Activated CD4-positive, alpha-beta T cell treated with anti-CD3 and anti-CD28 coated beads for 4 hours (primary cell): ENCODE results near the gene EFNA3.
A peak's percentile ranks its signal among the peaks of the same experiment; 100 is the strongest.

ENCODE experiments used
- DNase-seq, 2 donors: peaks; one replicate each; pipeline ENCODE4 v3.0.0-alpha.2; 2020

EFNA3 gene

GRCh38 chr1:155136748-155137147 is 58.1 kb downstream of the EFNA3 start:
- DNase-seq: peak in 1 of 2 donors; percentile 9
